GM19395 (cell line): Measurements from ENCODE around the gene SYCE1.

ENCODE experiments used
- ATAC-seq: cut with Tn5 transposase; IDR thresholded peaks from one replicate; pipeline ENCODE4 v1.9.1; 2021; ENCODE audit warnings: mild to moderate bottlenecking, moderate library complexity; ENCODE audit not compliant: unreplicated experiment

The SYCE1 gene

DNA sequence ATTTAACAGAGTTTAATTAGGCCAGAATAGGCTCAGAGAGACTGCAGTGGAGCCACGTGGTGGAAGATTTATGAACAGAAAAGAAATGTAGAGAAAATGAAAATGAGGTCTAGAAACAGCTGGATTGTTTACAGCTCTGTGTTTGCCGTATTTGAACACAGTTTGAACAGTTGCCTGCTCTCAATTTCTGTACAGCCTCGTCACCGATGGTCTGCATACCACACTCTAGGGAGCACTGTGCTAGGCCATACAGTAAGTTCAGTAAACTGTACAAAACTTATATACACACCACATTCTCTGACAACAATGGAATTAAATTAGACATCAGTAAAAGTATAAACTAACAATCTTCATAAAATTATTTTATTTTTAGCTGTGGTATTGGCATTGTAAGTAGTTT, 49.3 kb downstream of the SYCE1 start:
- no peak for ATAC-seq

DNA sequence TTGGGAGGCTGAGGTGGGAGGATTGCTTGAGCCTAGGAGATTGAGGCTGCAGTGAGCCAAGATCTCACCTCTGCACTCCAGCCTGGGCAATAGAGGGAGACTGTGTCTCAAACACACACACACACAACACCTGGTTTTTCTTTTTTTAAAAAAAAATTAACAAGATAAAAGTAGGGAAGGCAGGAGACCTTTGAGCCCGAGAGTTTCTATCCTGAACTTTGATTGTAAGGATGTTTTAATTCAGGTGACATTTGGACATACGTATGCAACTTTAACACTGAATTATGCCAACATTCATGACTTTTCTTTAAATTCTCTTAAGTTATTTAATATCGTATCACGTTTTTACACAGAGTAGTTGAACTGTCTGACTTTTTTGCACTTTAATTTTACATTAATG, 49.9 kb downstream of the SYCE1 start:
- no peak for ATAC-seq

DNA sequence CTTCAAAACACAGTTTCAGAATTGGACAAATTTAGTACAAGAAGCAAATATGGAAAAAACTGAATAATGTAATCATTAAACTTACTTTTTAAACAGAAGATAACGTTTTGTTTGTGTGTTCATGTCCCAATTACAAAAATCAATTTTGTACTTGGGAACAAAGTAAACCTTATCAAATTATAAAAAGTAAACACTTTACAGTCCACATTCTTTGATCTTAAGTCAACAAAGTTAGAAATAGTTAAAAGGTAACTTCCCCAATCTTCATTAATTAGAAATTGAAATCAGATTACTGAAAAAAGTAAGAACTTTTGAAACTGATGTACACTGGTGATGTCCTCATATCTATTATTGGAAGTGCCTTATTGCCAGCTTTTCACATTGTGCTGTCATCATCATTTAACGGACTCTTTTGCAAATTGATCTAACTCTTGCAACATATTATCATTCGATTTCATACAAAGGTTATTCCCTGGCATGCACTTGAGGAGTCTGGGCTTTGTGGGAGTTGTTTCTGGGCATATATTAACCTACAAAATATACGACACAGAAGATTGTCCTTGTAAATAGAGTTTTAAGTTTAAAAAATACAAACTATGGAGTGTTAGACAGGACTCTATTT, 53.4 kb downstream of the SYCE1 start:
- ATAC-seq = no peak

DNA sequence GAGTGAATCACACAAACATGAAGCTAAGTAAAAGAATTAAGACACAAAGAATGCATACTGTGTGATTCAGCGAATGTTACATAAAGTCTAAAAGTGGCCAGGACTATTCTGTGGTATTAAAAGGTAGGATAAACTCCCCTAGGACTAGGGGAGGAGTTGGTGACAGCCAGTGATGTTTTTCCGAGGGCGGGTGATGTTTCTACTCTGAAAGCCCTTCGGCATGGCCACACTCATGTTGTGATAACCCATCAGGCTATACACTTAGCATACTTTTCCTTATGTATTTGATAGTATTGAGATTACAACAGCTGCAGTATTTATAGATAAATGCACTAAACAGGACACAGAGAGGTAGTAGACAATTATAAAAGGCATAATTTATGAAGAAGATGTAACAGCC, 54.0 kb downstream of the SYCE1 start:
- no peak for ATAC-seq

DNA sequence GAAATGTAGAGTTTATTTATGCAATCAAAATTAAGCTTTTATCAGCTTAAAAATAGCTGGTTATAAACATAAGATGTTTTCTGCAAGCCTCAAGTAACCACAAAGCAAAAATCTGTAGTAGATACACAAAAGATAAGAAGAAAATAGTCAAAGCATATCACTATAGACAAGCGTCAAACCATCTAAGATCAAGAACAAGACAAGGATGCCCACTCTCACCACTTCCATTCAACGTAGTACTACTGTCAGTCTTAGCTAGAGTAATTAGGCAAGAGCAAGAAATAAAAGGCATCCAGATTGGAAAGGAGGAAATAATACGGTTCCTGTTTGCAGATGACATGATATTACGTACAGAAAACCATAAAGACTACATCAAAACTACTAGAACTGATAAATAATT, 55.7 kb downstream of the SYCE1 start:
- no peak for ATAC-seq
